Ovary (tissue), 3 donors: ENCODE data around the gene CACNA1C.

Experiments
- CTCF ChIP-seq, 3 donors: fragments of 450-650 bp in 2 of 3; fragments of 200-600 bp in 1 of 3; IDR thresholded peaks; one replicate each; pipeline versions ENCODE4 v1.5.1 to v1.8.0; 2016 to 2022; ENCODE audit warnings: antibody characterized with exemption in 3 of 3, mild to moderate bottlenecking in 1 of 3
- POLR2A ChIP-seq: fragments of 450-650 bp; IDR thresholded peaks from one replicate; pipeline ENCODE4 v1.6.1; 2017; ENCODE audit warnings: antibody characterized with exemption, mild to moderate bottlenecking, moderate library complexity
- donor health status: DM: no; HTN: no; CAD: no.

GRCh38 chr12:2624543-2625288, 571.9 kb downstream of the CACNA1C start:
- TF ChIP-seq CTCF (IDR thresholded peaks at IDR 0.05) = no peak
- no peak for TF ChIP-seq POLR2A
